ENCODE results near the gene BCL3. TPM values are rescaled to one million over a fixed set of nuclear protein-coding genes. Genes with fewer than 3 reads are reported as not detected.
A peak's percentile ranks its signal among the peaks of the same experiment; 100 is the strongest.

Gene BCL3
- total and polyA plus RNA-seq, 2 of the 13 experiments (the other 11 are each of a cell fraction or from before 2014, with no cell fraction given): 2.3 to 4.0 TPM

GRCh38 chr19:44749292-44749691 is 784 bp downstream of the BCL3 start:
- CTCF ChIA-PET (ENCODE audit: low intra/inter-chr PET ratio, low total read pairs): no interaction called here
- BruUV-seq (replicated peaks): TSS peak; percentile 66
- peaks cover 81% of the 10 kb centered on the region for H3K4me1 ChIP-seq (ENCODE audit: insufficient read depth, low read length)

More at GRCh38 chr19:44749292-44749691, 784 bp downstream of the BCL3 start:
- POLR2A ChIA-PET: interaction anchor here (0.6 to 1.7 kb wide), 7 partner anchors 12 to 31 kb away, joined by 3 to 9 read pairs (median 5); no protein-coding TSS in a partner anchor
- intact Hi-C loops (cut with micrococcal nuclease; ENCODE audit: unreplicated experiment): no loop called here
- ATAC-seq (no peak), FAIRE-seq (no peak), DNase-seq (ENCODE audit: low spot score) (no peak)
- no peaks in the 10 kb centered on the region for H4K20me1 ChIP-seq (ENCODE audit: insufficient read depth, low read length)
- H3K9me3 ChIP-seq (ENCODE audit: low read length): no peaks in the 10 kb centered on the region
- peak overlapping the region; percentile 95 for H3K27ac ChIP-seq (ENCODE audit: extremely low read length, insufficient read depth, low read length)
- in situ Hi-C loops (cut with HindIII; ENCODE audit: extremely low pct_ligation_motif_present, low pct_unique_long_range_greater_than_20kb): no loop called here
- WGBS (ENCODE audit: low lambda C conversion rate): 41% methylated on average over 1 of the region's 1 CpG
- H3K27me3 ChIP-seq (ENCODE audit: control insufficient read depth in 1 of 2, insufficient read depth in 2 of 2, low read length in 2 of 2): no peaks in the 10 kb centered on the region; a peak in 1 of 5 replicates
- TF ChIP-seq ZBTB10 (CRISPR knock-in tag; IDR thresholded peaks at IDR 0.05; ENCODE audit: borderline replicate concordance) (peak; percentile 54; the same call in 1 of the 2 replicates), ZNF251 (CRISPR knock-in tag; IDR thresholded peaks at IDR 0.05) (no peak)
- peak overlapping the region; percentile 71 to 97 (median 79) for H3K4me3 ChIP-seq (replicated peaks in 1 of 3; ENCODE audit: insufficient read depth in 1 of 3, low read depth in 2 of 3, low read length in 3 of 3)
- H3K36me3 ChIP-seq (replicated peaks in 1 of 2; ENCODE audit: control insufficient read depth in 1 of 2, insufficient read depth in 2 of 2, low read length in 2 of 2): peaks cover 1 to 6% of the 10 kb centered on the region in 2 experiments; a peak in 3 of 5 replicates
- no peak overlapping the region for H2AFZ ChIP-seq (ENCODE audit: low read length)
- H3K4me2 ChIP-seq (ENCODE audit: low read depth, low read length): peak overlapping the region; percentile 84
- H3K79me2 ChIP-seq (ENCODE audit: insufficient read depth, low read length): peaks cover 16% of the 10 kb centered on the region
- peak overlapping the region; percentile 86 for H3K9ac ChIP-seq (ENCODE audit: insufficient read depth, low read depth, low read length)
